ENCODE measurements around the gene PLA2G6.

GRCh38 chr22:38070250-38070921 lies 111.2 kb downstream of the PLA2G6 start:
- TF ChIP-seq, protein P1, sequence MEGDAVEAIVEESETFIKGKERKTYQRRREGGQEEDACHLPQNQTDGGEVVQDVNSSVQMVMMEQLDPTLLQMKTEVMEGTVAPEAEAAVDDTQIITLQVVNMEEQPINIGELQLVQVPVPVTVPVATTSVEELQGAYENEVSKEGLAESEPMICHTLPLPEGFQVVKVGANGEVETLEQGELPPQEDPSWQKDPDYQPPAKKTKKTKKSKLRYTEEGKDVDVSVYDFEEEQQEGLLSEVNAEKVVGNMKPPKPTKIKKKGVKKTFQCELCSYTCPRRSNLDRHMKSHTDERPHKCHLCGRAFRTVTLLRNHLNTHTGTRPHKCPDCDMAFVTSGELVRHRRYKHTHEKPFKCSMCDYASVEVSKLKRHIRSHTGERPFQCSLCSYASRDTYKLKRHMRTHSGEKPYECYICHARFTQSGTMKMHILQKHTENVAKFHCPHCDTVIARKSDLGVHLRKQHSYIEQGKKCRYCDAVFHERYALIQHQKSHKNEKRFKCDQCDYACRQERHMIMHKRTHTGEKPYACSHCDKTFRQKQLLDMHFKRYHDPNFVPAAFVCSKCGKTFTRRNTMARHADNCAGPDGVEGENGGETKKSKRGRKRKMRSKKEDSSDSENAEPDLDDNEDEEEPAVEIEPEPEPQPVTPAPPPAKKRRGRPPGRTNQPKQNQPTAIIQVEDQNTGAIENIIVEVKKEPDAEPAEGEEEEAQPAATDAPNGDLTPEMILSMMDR (IDR thresholded peaks at IDR 0.05), result no peak
- no peak for TF ChIP-seq POLR2A (IDR thresholded peaks at IDR 0.05)

Data from esophagus squamous epithelium (tissue), 4 donors.